GM23248 (cell line): ENCODE measurements around the gene BRWD1.

Source experiments
- EZH2 ChIP-seq: fragments of 200-600 bp; sonication (generic); IDR thresholded peaks from 2 replicates; pipeline ENCODE4 v1.6.1; 2018; ENCODE audit warnings: antibody characterized with exemption, mild to moderate bottlenecking; ENCODE audit not compliant: insufficient read depth, poor library complexity, severe bottlenecking
- EZH2phosphoT487 ChIP-seq: fragments of 200-600 bp; sonication (generic); IDR thresholded peaks from 2 replicates; pipeline ENCODE4 v1.6.1; 2018; ENCODE audit warnings: antibody characterized with exemption, moderate library complexity, mild to moderate bottlenecking, low read depth; ENCODE audit not compliant: insufficient read depth

DNA sequence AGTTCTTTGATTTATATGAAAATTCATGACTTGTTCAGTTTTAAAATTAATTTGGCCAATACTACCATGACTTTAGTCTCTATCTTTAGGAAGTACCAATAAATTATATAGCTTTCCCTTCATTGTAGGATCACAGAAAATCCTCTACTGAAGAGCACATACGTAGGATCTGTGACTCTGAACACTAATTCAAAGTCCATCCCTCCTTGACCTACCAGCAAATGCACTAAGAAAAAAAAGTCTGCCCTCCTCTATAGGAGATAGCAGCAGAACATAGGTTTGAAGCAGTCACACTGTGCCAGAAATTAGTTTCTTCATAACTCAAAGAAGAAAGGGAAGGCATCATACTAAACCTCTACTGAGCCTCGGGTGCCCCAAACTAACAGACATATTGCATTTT lies 16.5 kb downstream of the BRWD1 start:
- TF ChIP-seq EZH2 (no peak), EZH2phosphoT487 (no peak)
